ENCODE measurements around the gene USH1C.

USH1C gene

DNA sequence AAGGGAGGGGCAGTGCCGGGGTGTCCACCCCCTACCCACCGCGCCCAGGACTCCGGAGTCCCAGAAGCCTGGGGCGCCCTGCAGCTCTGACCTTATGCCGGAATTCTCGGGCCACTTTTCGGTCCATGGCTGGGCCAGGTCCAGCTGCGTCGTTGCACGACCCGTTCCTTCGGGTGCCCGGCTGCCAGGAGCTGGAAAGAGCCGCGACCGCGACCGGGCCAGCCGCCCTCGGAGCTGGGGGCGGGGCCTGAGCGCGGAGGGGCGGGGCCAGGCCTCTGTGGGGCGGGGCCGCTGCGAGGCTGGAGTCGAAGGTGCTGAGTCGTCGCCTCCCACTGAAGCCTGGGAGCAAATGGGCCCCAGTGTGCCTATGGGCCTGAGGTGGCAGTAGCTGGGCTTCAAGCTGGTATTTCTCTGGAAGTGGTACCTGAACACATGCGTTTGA is at the start of gene USH1C:
Gene USH1C, minus strand, starts transcription at position 236 of the 442 bp plus-strand sequence. Its CDS starts 109 bp downstream, at position 127.
- peak; percentile 84 for DNase-seq

DNA sequence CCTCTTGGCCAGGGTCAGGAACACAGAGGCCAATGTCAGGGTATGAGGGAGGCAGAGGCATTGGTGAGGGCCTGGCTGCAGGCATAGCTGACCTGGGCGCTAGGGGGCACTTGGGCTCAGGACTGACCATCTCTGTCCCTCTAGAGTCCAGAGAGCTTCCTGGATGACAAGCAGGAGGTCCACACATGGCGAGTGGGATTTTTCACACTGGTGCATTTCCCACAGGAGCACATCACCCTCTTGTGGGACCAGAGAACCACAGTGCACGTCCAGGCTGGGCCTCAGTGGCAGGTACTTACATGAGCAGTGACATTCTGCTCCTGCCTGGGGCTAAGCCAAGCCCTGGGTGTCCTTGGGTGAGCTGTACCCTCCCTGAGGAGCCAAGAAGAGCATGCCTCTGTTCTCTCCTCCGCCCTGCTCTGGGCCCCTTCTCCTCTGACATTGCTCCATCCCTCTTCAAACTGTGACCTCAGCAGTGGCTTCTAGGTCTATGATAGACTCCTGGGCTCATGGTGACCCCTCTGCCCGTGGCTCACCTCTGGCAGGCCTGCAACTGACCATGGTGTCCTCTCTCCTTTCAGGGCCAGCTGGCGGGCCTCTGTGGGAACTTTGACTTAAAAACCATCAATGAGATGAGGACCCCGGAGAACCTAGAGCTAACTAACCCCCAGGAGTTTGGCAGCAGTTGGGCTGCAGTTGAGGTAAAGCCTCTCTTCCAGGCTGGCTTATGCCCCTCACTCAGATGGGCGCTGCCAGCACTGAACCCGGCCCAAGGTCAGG is 49.4 kb upstream of the USH1C start:
- DNase-seq, result no peak

DNA sequence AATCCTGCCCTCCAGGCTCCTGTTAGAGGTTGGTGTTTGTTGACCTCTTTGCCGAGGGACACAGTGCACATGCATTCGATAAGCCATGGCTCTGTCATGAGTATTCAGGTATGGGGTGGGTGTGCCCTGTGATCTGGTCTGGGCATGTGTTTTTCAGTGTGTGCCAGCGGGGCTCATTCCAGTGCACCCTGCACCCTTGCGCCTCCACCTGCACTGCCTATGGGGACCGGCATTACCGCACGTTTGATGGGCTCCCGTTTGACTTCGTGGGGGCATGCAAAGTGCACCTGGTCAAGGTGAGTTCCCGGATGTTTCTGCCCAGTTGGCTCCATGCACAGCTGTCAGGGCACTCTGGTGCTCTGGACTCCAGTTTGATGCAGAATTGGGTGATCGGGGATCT is 47.1 kb upstream of the USH1C start:
- DNase-seq, result no peak

DNA sequence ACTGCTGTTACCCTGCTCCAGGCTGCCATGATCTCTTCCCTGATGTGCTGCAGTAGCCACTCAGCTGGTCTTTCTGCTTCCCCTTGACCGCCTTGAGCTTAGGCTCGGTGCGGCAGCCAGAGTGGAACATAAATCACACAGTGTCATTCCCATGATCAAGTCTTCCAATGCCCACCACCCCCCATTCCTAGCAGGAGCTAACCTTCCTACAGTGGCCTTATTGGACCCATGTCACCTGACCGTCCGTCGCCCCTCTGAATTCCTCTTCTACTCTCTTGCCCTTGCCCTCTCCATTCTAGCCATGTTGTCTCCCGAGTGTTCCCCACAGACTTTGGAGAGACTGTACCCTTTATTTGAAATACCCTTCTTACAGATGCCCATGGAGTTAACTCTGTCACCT is 46.2 kb upstream of the USH1C start:
- no peak for DNase-seq

DNA sequence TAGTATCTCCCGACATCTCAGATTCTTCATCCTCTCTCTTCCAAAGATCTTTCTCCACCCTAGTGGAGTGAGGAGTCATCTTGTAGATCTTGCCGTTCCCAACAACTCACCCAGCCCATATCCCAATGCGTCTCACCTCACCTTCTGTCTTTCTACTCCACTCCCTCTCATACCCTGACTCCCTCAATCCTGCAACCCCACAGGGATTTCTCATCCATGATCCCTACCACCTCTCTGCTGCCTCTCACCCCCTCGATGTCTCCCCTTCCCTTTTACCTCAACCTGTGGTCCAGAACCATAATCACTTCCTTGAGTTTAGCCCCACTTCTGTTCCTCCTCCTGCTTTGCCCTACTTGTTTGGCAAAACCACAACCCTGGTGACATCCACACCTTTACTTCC is 44.5 kb upstream of the USH1C start:
- no peak for DNase-seq

DNA sequence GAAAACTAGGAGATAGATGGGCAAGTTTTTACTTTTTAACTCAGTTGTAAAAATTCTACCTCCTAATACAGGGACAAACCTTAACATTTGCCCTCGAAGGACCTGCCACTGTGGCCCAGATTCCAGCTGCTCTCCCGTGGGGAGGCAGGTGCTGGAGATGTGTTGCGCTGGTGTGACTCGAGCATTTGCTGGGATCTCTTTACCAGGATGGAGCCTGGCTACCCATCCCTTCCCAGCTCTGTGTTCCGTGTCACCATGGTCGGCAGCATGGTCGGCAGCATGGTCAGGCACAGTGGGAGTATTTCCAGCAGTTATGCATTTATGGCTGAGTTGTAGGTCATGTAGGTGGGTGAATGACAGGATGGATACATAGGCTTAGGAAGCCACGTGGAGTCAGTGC is 44.0 kb upstream of the USH1C start:
- DNase-seq, result no peak

DNA sequence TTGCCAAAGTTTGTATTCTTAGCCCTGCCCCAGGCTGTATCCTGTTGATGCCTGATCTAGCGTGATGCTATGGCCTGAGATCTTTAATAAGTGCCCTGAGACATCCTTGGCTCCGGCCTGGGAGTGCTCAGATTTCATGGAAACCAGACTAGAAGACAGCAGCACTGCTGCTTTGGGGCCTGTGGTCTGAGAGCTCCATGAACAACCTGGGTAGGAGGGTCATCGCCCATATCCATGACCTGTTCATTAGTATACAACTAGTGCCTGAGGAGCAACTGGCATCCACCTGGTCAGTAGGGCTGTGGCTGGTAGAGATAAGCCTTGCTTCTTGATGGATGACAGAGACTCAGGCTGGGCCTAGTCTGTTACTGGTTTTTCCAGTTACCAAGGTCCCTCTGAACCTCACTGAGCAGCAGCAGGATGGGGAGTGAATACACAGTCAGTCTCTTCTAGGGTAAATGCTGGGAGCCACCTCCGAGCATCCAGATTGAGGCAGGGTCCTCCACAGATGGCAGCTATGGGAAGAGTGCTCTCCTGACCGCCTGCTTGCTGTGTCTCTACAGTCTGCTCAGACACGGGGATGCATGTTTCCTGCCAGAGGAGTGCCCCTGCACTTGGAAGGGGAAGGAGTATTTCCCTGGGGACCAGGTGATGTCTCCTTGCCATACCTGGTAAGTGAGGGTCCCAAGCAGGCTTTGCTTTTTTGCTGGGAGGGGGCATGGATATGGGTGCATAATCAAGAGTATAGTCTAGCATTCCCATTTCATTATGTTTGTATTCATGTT is 41.9 kb upstream of the USH1C start:
- DNase-seq, result no peak

DNA sequence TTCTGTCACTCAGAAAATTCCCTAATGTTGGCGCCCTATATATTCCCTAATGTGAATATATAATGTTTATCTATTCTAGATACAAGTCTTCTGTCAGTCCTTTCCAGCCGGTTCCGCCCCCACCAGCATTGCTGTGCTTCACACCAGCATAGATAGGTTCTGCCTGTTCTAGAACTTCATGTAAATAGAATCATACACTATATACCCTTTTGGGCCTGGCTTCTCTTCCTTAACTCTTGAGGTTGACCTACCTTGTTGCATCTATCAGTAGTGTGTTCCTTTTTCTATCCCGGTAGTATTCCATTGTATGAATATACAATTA is 37.5 kb upstream of the USH1C start:
- DNase-seq, result no peak

DNA sequence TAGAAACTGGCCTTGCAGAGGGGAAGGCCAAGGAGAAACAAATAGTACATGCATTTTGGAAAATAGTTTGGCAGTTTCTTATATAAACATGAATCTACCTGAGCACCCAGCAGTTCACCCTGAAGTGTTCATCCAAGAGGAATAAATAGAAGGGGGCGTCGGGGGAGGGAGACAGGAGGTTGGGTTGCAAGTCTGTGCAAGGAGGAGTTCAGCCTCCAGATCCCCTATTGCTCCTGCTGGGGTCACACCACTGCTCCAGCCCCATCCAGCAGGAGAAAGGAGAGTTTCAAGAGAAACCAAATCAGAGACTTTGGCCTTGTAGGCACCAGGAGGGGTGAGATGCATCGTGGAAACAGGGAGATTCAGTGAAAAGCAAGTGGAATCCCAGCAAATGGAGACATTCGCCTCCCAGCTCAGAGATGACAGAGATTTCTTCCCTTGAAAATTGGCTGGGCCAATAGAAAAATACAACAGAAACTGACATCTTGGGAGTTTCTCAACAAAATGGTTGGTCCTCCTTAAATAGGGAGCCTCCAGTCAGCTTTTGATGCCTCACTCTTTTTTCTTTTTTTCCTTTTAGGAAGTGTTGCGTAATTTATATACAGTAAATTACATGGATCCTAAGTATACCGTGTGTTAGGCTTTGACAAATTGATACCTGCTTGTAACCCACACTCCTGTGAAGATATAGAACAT is 37.0 kb upstream of the USH1C start:
- DNase-seq, result no peak

DNA sequence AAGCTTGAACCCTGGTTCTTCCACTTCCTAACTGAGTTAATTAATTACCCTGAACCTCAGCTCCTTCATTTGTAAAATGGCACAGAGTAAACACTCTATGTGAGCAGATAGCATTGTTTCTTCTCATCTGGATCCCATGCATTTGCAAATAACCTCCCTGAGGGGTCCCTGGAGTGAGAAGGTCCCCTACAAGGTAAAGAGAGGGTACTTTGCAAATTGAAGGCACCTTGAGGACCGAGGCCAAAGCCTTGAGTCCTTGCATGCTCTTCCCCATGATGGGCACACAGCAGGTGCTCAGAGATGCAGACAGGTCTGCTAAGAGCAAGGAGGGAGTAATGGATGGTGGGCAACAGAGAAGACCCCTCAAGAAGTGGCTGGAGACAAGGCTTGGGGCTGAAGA is 36.1 kb upstream of the USH1C start:
- DNase-seq, result no peak

DNA sequence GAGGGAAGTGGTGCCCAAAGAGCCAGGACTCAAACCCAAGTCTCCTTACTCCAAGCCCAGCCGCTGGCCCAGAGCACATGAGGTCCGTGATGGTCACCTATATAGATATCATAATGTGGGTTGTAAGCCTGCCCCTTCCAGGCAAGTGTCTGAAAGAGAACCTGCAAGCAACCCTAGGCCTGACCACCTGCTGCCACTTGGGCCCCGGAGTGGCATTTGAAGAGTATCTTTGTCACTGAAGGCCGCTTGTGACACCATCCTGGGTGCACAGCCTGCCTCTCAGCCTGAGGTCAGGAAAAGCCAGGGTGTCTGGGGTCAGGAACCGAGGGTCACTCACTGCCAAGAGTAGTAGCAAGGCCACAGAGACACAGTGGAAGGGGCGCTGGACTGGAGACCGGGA is 35.2 kb upstream of the USH1C start:
- DNase-seq, result no peak

DNA sequence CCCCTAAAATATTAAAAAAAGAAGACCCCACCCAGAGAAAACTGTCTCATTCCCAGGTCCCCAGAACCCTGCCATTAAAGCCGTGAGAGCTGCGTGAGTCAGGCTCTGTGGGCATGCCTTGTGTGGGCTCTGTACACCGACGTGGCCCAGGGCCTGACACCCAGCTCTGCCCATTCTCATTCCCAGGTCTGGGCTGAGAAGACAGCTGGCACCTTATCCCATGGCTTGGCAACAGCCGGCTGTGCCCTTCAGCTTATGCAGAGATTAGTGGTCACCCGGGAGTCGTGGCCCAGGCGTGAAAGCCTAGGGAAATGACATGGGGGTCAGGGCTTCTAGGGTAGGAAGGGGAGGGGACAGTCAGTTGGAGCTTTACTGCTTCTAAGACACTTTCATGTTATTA is 34.7 kb upstream of the USH1C start:
- DNase-seq, result no peak

DNA sequence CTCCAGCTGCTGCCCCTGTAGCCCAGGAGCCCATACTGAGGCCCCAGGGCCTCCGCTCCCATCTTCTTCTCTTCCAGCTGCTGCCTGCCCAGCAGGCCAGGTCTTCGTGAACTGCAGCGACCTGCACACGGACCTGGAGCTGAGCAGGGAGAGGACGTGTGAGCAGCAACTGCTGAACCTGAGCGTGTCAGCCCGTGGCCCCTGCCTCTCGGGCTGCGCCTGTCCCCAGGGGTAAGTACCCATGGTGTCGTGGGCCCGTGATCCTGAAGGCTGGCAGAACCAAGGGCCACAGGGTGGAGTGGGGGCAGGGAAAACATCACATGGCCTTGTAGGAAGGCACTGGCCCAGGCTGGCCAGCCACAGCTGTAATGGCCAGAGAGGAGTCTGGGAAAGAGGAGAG is 34.1 kb upstream of the USH1C start:
- no peak for DNase-seq

DNA sequence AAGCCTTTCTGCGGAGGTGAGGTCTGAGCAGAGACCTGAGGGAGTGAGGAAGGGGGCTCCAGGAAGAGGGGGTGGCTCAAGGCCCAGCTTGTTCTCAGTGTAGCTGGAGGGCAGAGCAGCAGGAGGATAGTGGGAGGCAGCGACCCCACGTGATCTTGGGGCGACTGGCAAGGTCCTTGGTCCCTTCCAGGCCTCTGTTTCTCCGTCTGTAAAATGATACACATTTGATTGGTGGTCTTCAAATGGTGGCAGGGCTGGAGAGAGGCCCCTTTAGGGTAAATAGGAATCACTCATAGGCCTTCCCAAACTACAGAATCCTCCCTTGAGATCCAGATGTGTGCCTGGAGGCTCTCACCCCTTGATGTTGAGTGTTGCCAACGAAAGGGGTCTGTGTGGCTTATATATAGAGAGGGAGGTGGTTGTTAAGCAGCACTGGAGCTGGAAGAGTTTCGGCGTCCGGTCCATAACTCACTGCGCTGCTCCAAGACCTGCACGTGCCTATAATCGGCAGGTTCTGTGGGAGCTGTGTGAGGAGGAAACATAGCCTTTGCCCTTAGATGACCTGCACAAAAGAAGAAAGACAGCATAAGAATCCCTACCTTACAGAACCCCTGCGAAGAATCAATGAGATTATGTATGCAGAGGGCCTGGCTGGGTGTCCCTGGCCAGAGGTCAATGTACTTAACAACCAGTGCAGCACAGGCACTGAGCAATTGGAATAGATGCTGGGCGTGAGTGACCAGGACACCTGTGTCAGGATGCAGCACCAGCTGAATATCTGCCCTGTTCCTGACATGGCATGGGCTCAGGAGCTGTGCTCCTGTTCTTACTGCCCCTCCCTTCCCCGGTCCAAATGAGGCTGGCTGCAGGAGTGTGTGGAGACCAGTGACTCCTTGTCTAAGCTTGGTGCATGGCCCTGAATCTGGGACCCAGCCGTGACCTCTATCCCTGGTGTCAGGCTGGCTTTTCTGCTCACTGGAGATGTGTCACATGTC is 31.5 kb upstream of the USH1C start:
- no peak for DNase-seq

DNA sequence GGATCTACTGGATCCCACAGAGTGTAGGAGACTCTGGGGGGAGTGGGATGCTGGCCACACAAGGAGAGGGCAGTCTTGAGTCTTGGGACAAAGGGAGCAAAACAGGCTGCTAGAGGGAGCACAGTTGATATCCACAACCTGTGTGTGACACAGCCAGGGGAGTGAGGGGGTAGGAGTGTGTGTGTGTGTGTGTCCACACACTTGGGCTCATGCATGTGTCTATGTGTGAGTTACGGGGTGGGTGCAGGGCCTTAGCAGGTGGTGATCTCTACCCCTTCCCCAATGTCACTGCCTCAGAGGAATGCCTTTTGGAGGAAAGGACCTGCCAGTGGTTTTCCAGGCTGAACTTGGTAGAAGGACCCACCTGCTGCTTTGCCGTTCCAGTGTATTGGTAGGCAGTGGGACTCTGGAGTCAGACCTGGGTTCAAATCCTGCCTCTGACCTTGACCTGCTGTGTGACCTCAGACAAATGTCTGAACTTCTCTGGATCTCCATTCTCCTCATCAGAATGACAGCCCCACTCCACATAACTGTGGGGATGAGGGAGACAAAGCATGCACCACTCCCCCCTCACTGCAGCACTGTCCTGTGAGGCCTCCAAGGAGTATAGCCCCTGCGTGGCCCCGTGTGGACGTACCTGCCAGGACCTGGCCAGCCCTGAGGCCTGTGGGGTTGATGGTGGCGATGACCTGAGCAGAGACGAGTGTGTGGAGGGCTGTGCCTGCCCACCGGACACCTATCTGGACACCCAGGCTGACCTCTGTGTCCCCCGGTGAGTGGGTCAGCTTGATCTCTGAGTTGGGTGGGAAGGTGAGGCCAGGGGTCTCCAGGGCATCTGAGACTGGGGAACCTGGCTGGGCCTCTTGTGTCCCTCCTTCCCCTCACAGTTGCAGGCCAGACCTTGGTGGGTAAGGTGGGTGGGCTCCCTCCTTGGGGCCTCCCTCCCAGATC is 30.2 kb upstream of the USH1C start:
- DNase-seq, result no peak

DNA sequence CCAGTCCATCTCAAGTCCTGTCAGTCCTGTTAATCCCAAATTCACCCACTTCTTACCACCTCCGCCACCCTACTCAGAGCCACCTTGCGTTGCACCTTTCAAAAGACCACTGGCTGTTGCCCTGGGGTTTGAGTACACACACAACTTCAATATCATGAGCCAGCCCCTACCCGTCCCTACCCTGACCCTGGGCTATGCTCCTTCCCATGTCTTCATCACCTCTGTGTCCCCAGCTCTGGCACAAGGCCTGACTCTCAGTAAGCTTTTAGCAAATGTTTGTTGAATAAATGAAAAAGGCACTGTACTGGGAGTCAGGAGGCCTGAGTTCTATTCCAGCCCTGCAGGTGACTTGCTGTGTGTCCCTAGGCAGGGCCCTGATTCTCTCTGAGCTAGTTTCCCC is 29.3 kb upstream of the USH1C start:
- DNase-seq, result no peak

DNA sequence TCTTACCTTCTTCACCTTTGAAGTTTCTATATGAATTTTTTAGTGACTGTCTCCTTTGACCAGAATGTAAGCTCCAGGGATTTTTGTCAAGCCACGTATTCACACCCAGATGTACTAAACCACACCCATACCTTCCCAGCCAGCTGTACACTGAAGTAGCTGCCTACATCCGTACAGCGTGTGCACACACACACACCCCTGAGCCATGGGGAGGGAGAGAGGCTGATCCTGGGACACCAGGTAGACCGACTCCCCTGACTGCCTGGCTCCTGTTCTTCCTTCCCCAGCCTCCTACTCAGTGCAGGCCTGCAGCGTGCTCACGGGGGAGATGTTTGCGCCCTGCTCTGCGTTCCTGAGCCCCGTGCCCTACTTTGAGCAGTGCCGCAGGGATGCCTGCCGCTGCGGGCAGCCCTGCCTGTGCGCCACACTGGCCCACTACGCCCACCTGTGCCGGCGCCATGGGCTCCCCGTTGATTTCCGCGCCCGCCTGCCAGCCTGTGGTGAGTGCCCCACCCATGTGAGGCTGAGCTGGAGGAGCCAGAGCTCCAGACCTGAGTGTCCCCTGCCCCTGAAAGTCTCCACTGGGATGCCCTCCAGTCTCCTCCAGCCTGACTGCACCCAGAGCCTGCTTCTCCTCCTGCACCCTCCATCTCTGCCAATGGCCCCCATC is 28.7 kb upstream of the USH1C start:
- no peak for DNase-seq

DNA sequence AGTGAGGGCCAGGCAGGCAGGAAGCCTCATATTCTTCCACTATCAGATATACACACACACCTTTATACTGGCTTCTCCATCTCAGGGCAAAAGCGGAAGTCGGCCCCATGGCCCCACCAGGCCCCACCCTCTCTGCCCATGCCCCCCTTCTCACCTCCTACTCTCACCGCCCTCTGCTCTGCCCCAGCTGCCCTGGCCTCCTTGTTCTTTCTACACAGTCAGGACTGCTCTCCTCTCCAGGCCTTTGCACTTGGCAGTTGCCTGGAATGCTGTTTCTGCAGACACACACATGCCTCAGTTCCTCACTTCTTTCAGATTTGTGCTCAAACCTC is 28.1 kb upstream of the USH1C start:
- DNase-seq, result no peak

DNA sequence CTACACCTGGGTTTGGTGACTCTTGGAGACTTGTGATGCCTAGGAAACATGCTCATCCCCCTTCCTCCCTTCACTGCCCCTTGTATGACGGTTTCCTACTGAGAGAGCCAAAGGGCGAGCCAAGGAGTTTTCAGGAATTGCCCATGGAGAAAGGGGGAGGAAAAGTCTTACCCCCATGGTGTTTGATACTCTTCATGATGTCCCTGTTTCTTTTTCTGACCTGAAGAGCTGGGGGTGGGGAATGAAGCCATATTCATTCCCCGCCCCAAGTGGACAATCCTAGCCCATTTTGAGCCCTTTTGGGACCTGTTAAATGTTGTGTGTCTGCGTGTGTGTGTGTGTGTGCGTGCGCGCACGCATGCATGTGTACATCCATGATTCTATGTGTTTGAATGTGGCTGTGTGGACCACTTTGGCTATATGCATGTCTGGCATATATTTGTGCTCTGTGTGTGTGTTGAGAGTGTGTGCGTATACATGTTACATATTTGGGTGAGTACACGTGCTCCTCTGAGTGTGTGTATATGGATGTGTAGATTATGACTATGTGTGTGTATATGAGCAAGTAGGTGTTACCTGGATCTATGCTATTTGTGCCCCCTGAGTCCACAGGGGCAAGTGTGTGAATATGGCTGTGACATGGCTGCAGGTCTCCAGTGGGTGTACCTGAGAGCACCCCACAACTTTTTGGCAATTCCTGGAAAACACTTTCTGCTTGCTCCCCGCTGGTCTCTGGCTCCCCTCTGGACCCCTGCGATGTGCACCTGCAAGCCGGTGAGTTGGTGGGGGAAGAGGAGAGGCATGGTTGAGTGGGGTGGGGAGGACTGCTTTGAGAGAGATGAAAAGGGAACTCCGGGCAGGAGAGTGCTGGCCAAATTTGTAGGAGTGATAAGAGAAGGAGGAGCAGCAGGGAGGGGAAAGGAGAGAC is 27.5 kb upstream of the USH1C start:
- DNase-seq, result no peak

DNA sequence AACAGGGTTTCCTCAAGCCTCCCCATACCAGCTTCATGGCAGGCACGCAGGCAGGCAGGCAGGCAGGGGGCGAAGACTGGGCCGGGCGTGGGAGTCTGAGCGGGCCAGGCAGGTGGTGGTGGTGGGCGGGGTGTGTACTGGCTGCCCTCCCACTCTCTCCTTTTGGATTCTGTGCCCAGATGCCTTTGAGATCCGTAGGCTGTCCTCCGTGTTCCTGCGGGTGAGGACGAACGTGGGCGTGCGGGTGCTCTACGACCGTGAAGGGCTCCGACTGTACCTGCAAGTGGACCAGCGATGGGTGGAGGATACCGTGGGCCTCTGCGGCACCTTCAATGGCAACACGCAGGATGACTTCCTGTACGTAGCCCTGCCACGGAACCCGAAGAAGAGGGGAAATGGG is 25.8 kb upstream of the USH1C start:
- no peak for DNase-seq
